BLaER1 treated with 17β-estradiol and CSF1 and Interleukin-3, amounts not matched to agents 10 nM and 100 nM (cell line): Measurements from ENCODE around the gene GTF2E1.
"Not testable (repeated sequence)": the region's sequence is repeated elsewhere in the genome, so short reads cannot be mapped to it uniquely, and the experiment has no call there.

Source experiments
- H3K27ac ChIP-seq, 11 experiments: shearing (Covaris generic); formaldehyde crosslinking; 2 replicates each; pipeline ENCODE4 v1.8.1; 2022
- H3K27me3 ChIP-seq, 11 experiments: shearing (Covaris generic); formaldehyde crosslinking; 2 replicates each; pipeline ENCODE4 v1.8.1; 2022
- H3K36me3 ChIP-seq, 11 experiments: shearing (Covaris generic); formaldehyde crosslinking; 2 replicates each; pipeline ENCODE4 v1.8.1; 2022
- H3K4me1 ChIP-seq, 10 experiments: shearing (Covaris generic); formaldehyde crosslinking; 2 replicates each; pipeline ENCODE4 v1.8.1; 2022
- H3K4me2 ChIP-seq, 11 experiments: shearing (Covaris generic); formaldehyde crosslinking; 2 replicates each; pipeline ENCODE4 v1.8.1; 2022
- H3K4me3 ChIP-seq, 10 experiments: shearing (Covaris generic); formaldehyde crosslinking; 2 replicates each; pipeline ENCODE4 v1.8.1; 2022
- H3K9ac ChIP-seq, 11 experiments: shearing (Covaris generic); formaldehyde crosslinking; 2 replicates each; pipeline ENCODE4 v1.8.1; 2022
- H3K9me3 ChIP-seq, 11 experiments: shearing (Covaris generic); formaldehyde crosslinking; replicated peaks in 1 of 11; 2 replicates each; pipeline ENCODE4 v1.8.1; 2022
- H4K20me1 ChIP-seq, 11 experiments: shearing (Covaris generic); formaldehyde crosslinking; 2 replicates each; pipeline ENCODE4 v1.8.1; 2022
- Cebpa-rat ChIP-seq, 11 experiments: shearing (Covaris generic); IDR thresholded peaks; 2 replicates each; pipeline ENCODE4 v1.8.1; 2022

Gene GTF2E1

GRCh38 chr3:120742198-120742848, at the start of gene GTF2E1, which contains the start of gene RABL3:
TSS of gene GTF2E1 (plus strand) at chr3:120742744. CDS start at chr3:120750553, 7,809 bp downstream.
TSS of gene RABL3 (minus strand) at chr3:120742516. CDS start at chr3:120742507, 9 bp downstream.
- H3K9ac ChIP-seq: peak within 1 kb of the TSS; percentile 85 to 97 (median 90)
- peaks cover 12 to 30% (median 20%) of the 10 kb centered on the region in 11 experiments for H3K9me3 ChIP-seq
- no peaks in the 10 kb centered on the region for H3K27me3 ChIP-seq
- peak within 1 kb of the TSS; percentile 89 to 98 (median 95) for H3K4me2 ChIP-seq
- peak within 1 kb of the TSS; percentile 89 to 99 (median 94) for H3K27ac ChIP-seq
- TF ChIP-seq Cebpa-rat (IDR thresholded peaks at IDR 0.05): no peak
- peaks cover 11 to 25% (median 21%) of the 10 kb centered on the region in 11 experiments for H3K36me3 ChIP-seq
- peaks cover 16 to 29% (median 21%) of the 10 kb centered on the region in 10 experiments for H3K4me1 ChIP-seq
- peak within 1 kb of the TSS; percentile 81 to 97 (median 88) for H3K4me3 ChIP-seq
- H4K20me1 ChIP-seq: peaks cover 0 to 9% (median 0%) of the 10 kb centered on the region in 11 experiments; a peak in 4 of 22 replicates

GRCh38 chr3:120693439-120694171, 48.9 kb upstream of the GTF2E1 start:
- Histone ChIP-seq H3K4me2 (peak overlapping the region in 1 of 11 experiments; percentile 7; a peak in 1 of 22 replicates), H3K27ac (peak overlapping the region in 2 of 11 experiments; percentile 14 to 24; a peak in 1 of 22 replicates)

GRCh38 chr3:120699333-120699732, 43.2 kb upstream of the GTF2E1 start:
- no peak overlapping the region for H3K4me2 ChIP-seq
- no peaks in the 10 kb centered on the region for H3K4me1 ChIP-seq

More at GRCh38 chr3:120693439-120694171, 48.9 kb upstream of the GTF2E1 start:
- Histone ChIP-seq H3K9ac (no peak overlapping the region), H3K27me3 (no peaks in the 10 kb centered on the region), H3K4me1 (peaks cover 0 to 21% (median 0%) of the 10 kb centered on the region in 10 experiments; a peak in 6 of 20 replicates), H4K20me1 (no peaks in the 10 kb centered on the region), H3K4me3 (no peak overlapping the region), H3K36me3 (peaks cover 17 to 68% (median 39%) of the 10 kb centered on the region in 11 experiments; a peak in 21 of 22 replicates), H3K9me3 (no peaks in the 10 kb centered on the region)
- no peak for TF ChIP-seq Cebpa-rat (IDR thresholded peaks at IDR 0.05)

GRCh38 chr3:120705884-120706582, 36.5 kb upstream of the GTF2E1 start:
- H3K4me3 ChIP-seq: no peak overlapping the region
- H3K4me1 ChIP-seq: no peaks in the 10 kb centered on the region
- no peak overlapping the region for H3K4me2 ChIP-seq
- H3K9me3 ChIP-seq: peaks cover 8 to 18% (median 9%) of the 10 kb centered on the region in 11 experiments; a peak in 20 of 22 replicates
- peaks cover 31 to 83% (median 49%) of the 10 kb centered on the region in 11 experiments for H3K36me3 ChIP-seq
- TF ChIP-seq Cebpa-rat (IDR thresholded peaks at IDR 0.05): no peak
- H4K20me1 ChIP-seq: no peaks in the 10 kb centered on the region
- H3K9ac ChIP-seq: no peak overlapping the region
- H3K27ac ChIP-seq: no peak overlapping the region
- H3K27me3 ChIP-seq: no peaks in the 10 kb centered on the region

More at GRCh38 chr3:120699333-120699732, 43.2 kb upstream of the GTF2E1 start:
- Histone ChIP-seq H3K36me3 (peaks cover 29 to 66% (median 45%) of the 10 kb centered on the region in 11 experiments), H3K9me3 (peaks cover 8 to 17% (median 9%) of the 10 kb centered on the region in 11 experiments; a peak in 20 of 22 replicates), H3K9ac (no peak overlapping the region), H3K27me3 (no peaks in the 10 kb centered on the region), H3K4me3 (no peak overlapping the region), H4K20me1 (no peaks in the 10 kb centered on the region), H3K27ac (no peak overlapping the region)
- TF ChIP-seq Cebpa-rat (IDR thresholded peaks at IDR 0.05): no peak

GRCh38 chr3:120706950-120707349, 35.6 kb upstream of the GTF2E1 start:
- no peaks in the 10 kb centered on the region for H3K27me3 ChIP-seq
- no peak overlapping the region for H3K4me2 ChIP-seq
- no peaks in the 10 kb centered on the region for H3K4me1 ChIP-seq
- peaks cover 28 to 80% (median 48%) of the 10 kb centered on the region in 11 experiments for H3K36me3 ChIP-seq
- TF ChIP-seq Cebpa-rat (IDR thresholded peaks at IDR 0.05): no peak
- H3K9ac ChIP-seq: no peak overlapping the region
- H4K20me1 ChIP-seq: no peaks in the 10 kb centered on the region
- no peak overlapping the region for H3K4me3 ChIP-seq
- H3K9me3 ChIP-seq: peaks cover 8 to 18% (median 9%) of the 10 kb centered on the region in 11 experiments; a peak in 20 of 22 replicates
- H3K27ac ChIP-seq: no peak overlapping the region

GRCh38 chr3:120708408-120708807, 34.1 kb upstream of the GTF2E1 start:
- peaks cover 17 to 66% (median 37%) of the 10 kb centered on the region in 11 experiments; a peak in 21 of 22 replicates for H3K36me3 ChIP-seq
- no peak overlapping the region for H3K9ac ChIP-seq
- no peaks in the 10 kb centered on the region for H3K27me3 ChIP-seq
- peaks cover 0 to 10% (median 2%) of the 10 kb centered on the region in 11 experiments; a peak in 10 of 22 replicates for H3K9me3 ChIP-seq
- H3K4me3 ChIP-seq: no peak overlapping the region
- no peak overlapping the region for H3K4me2 ChIP-seq
- H3K4me1 ChIP-seq: no peaks in the 10 kb centered on the region
- no peak for TF ChIP-seq Cebpa-rat (IDR thresholded peaks at IDR 0.05)
- H4K20me1 ChIP-seq: no peaks in the 10 kb centered on the region
- H3K27ac ChIP-seq: no peak overlapping the region

- Histone ChIP-seq H3K27me3 (no peaks in the 10 kb centered on the region), H3K4me1 (no peaks in the 10 kb centered on the region), H3K4me3 (no peak overlapping the region), H3K27ac (no peak overlapping the region), H4K20me1 (no peaks in the 10 kb centered on the region), H3K4me2 (no peak overlapping the region), H3K9me3 (no peaks in the 10 kb centered on the region), H3K9ac (no peak overlapping the region), H3K36me3 (peaks cover 5 to 46% (median 24%) of the 10 kb centered on the region in 11 experiments; a peak in 18 of 22 replicates)
- no peak for TF ChIP-seq Cebpa-rat (IDR thresholded peaks at IDR 0.05)
Measured at GRCh38 chr3:120710369-120710768, 32.2 kb upstream of the GTF2E1 start.

- H3K4me3 ChIP-seq: no peak overlapping the region
- H3K36me3 ChIP-seq: peaks cover 3 to 30% (median 12%) of the 10 kb centered on the region in 11 experiments; a peak in 13 of 22 replicates
- no peaks in the 10 kb centered on the region for H3K4me1 ChIP-seq
- no peak overlapping the region for H3K9ac ChIP-seq
- H4K20me1 ChIP-seq: no peaks in the 10 kb centered on the region
- H3K27me3 ChIP-seq: no peaks in the 10 kb centered on the region
- H3K4me2 ChIP-seq: no peak overlapping the region
- no peaks in the 10 kb centered on the region for H3K9me3 ChIP-seq
- H3K27ac ChIP-seq: no peak overlapping the region
- TF ChIP-seq Cebpa-rat (IDR thresholded peaks at IDR 0.05): no peak
Measured at GRCh38 chr3:120713262-120713661, 29.3 kb upstream of the GTF2E1 start.

GRCh38 chr3:120719167-120719834, 23.2 kb upstream of the GTF2E1 start:
- H3K9ac ChIP-seq, H3K4me2 ChIP-seq, H3K27ac ChIP-seq: not testable (repeated sequence)

More at GRCh38 chr3:120719167-120719834, 23.2 kb upstream of the GTF2E1 start:
- not testable (repeated sequence) for H4K20me1 ChIP-seq, H3K4me1 ChIP-seq, H3K9me3 ChIP-seq, H3K27me3 ChIP-seq, H3K4me3 ChIP-seq
- H3K36me3 ChIP-seq: peaks cover 0 to 22% (median 7%) of the 10 kb centered on the region in 11 experiments; a peak in 12 of 22 replicates
